T-helper 2 cell treated with Interferon-gamma antibody and Interleukin-4, amounts not matched to agents 100 ng/mL and 5 ng/mL, for 36 hours (primary cell): ENCODE measurements around the gene DNAJC6. TPM values are rescaled to one million over a fixed set of nuclear protein-coding genes. Genes with fewer than 3 reads are reported as not detected.
"Not testable (repeated sequence)": the region's sequence is repeated elsewhere in the genome, so short reads cannot be mapped to it uniquely, and the experiment has no call there.

Experiments used
- intact Hi-C: fragments of 100-400 bp; cut with micrococcal nuclease; formaldehyde crosslinking; loops from one replicate; pipeline ENCODE4 v1.15.1; 2023
- total RNA-seq: library from RNA; stranded (reverse); gene quantifications from 2 replicates; pipeline ENCODE4 v1.2.3, GENCODE V29; 2022

Gene DNAJC6
- total RNA-seq, 1 donor from 2014 or later = 1.8 TPM

- intact Hi-C loops = not testable (repeated sequence)
Measured at GRCh38 chr1:65291818-65292217, 17.5 kb upstream of the DNAJC6 start.

DNA sequence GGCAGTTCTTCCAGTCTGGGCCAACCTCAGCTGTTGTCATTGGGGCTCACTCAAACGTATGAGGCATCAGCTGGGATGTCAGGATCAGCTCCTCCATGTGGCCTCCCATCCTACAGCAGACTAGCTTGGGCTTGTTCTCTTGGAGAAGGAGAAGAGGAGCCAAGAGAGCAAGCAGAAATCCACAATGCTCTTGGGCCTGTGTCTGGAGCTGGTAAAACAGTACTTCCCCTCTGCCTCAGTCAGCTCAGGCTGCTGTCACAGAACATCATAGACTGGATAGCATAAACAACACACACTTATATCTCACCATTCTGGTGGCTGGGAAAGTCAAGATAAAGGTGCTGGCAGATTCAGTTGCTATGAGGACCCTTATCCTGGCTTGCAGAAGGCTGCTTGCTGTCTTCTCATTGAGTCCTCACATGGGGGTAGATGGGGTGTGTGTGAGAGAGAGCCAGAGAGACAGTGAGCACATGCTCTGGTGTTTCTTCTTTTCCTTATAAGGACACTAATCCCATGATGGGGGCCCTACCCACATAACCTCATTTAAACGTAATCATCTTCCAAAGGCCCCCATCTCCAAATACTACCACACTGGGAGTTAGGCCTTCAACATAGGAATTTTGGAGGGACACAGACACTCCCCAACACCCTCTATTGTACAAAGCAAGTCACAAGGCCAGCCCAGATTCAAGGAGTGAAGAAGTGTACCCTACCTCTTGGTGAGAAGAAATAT lies 16.3 kb upstream of the DNAJC6 start:
- intact Hi-C loops = no loop called here

- intact Hi-C loops = no loop called here
Measured at GRCh38 chr1:65297706-65298105, 11.6 kb upstream of the DNAJC6 start.

- intact Hi-C loops = no loop called here
Measured at GRCh38 chr1:65299328-65299727, 10.0 kb upstream of the DNAJC6 start.

- intact Hi-C loops = loop anchor here (1.0 kb wide), 1 partner anchor 55 kb away; no protein-coding TSS in a partner anchor
Measured at GRCh38 chr1:65308781-65309303, 501 bp upstream of the DNAJC6 start.

GRCh38 chr1:65310078-65310587 lies 790 bp downstream of the DNAJC6 start:
- intact Hi-C loops = no loop called here

DNA sequence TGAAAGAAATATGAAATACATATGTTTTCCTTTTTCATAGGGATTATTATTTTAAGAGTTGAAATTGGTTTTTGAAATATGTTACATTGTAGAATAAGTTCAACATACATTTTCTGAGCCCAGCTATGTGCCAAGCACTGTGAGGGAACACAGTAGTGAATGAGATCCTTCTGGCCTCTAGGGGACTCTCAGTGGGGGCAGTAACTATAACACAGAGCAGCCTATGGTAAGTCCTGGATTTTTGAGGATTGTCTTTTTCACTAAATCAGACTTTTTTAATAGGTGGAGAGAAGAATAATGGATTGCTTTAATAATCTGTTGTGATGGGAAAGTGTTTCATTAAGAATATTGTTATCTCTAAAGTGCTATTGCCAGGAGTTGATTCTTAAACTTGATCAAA lies 2.4 kb downstream of the DNAJC6 start:
- intact Hi-C loops = no loop called here

- intact Hi-C loops = no loop called here
Measured at GRCh38 chr1:65316233-65316632, 6.9 kb downstream of the DNAJC6 start.

DNA sequence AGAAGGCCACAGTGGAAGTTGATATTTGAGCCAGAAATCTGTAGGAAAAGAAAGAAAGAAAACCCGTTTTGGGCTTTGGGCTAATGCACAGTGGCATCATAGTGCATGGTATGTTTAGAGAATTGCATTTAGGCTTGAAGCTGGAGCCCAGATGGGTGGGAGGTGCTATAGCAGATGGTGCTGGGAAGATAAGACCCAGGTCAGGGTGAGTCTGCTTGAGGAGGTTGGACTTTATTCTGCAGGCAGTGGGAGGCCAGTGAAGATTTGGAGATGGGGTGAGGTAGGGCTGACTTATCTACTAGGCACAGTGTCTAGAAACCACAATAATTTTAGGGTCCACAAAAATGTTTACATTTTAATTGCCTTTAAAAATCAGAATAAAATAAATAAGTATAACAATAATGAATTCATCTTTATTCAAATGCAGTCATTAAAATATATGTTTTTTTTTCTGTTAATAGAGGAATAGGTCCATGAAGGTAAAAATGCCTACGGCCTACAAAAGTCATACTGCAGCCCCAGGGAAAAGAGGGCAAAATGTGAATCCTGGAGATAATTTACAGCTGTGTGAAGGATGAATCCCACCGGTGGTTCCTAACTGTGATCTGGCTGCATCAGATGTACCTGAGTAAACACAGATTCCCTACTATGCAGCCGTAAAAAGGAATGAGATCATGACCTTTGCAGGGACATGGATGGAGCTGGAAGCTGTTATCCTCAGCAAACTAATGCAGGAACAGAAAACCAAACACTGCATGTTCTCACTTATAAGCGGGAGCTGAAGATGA lies 8.7 kb downstream of the DNAJC6 start:
- intact Hi-C loops = no loop called here

GRCh38 chr1:65319141-65319540 lies 9.8 kb downstream of the DNAJC6 start:
- intact Hi-C loops = no loop called here

GRCh38 chr1:65319754-65320153 lies 10.4 kb downstream of the DNAJC6 start:
- intact Hi-C loops = no loop called here

DNA sequence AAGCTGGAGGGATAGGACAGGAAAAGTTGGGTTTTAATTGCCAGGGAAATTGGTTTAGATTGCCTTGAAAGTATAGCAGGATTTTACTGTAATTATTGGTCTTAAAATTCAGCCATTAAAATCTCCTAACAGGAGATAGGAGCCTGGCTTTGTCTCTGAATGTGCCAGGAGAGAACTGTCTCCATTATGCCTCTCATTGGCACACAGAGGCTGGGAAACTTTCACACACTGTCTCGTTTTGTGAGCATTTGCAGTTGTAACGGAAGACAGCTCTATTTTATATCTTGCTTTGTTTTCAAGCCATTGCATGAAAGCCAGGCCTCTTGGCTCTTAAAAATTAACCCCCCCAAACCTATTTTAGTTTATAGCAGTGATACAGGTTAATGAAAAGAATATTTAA lies 12.5 kb downstream of the DNAJC6 start:
- intact Hi-C loops = no loop called here

- intact Hi-C loops = no loop called here
Measured at GRCh38 chr1:65323246-65323645, 13.9 kb downstream of the DNAJC6 start.

DNA sequence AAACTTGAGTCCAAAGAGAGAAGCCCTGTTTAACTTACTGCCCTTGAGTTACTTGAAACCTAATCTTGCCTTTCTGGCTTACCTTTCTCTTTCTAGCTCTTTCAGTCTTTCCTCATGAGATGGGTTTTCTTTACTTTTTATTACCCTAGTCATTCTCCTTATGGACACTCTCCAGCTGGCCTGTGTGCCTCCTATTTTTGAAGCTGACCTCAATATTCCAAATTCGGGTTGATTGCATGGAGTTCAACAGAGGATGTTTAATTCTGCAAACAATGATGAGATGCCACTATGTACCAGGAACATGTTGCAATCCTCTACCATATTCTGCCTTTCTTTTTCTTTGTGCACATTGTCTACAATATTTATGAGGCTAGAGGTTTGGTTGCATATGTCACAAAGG lies 20.7 kb downstream of the DNAJC6 start:
- intact Hi-C loops = no loop called here

DNA sequence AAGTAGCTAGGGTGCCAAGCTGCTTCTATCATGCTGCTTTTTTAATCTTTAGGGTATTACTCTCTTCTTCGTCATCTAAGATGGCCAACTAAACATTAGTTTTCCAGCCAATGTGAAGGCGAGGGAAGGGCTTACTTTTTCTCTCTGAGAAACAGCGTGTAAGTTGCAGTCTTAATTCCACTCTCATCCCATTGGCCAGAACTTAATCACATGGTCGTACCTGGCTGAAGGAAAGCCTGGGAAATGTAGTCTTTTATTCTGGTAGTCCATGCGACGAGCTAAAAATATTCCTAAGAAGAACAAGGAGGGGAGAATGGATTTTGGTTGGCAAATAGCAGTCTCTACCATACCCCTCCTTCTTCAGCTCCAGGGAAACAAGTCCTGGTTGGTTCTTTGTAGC lies 21.5 kb downstream of the DNAJC6 start:
- intact Hi-C loops = no loop called here

- intact Hi-C loops = no loop called here
Measured at GRCh38 chr1:65332821-65333220, 23.5 kb downstream of the DNAJC6 start.

DNA sequence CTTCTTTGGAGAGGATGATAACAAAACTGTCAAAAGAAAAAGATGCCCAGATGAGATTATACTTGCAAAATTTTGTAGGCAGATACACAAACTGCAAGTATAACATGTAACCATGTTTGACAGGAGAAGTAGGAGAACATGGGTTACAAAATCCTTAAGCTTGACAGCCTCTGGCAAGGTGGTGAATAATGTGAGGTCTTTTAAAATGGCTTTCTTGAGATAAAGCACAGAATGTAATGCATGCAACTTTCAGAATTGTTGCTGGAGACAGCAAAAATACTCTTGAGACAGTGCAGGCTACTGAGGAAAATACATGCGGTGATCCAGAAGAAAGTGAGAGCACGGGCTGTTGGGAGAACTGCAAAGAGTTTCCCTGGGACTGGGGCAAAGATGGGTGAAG lies 24.7 kb downstream of the DNAJC6 start:
- intact Hi-C loops = no loop called here

GRCh38 chr1:65339866-65340468 lies 30.6 kb downstream of the DNAJC6 start:
- intact Hi-C loops = no loop called here

DNA sequence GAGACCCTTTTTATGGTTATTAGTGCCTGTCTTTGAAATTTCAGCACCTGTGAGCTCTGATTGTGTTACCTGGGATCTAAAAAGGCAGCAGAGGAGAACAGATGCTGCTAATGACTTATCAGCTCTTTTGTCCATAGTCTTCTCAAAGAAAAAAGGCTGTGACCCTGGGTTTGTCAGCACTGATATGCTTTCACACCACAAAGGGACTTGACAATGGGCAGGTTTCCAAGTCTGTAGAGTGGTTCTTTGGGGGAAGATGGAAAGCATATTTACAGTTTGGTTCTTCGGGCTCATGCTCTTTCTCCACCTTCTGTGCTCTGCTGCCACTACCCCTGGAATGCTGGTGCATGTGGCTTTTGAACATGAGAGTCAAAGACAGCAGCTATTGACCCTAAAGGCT lies 32.0 kb downstream of the DNAJC6 start:
- intact Hi-C loops = no loop called here

DNA sequence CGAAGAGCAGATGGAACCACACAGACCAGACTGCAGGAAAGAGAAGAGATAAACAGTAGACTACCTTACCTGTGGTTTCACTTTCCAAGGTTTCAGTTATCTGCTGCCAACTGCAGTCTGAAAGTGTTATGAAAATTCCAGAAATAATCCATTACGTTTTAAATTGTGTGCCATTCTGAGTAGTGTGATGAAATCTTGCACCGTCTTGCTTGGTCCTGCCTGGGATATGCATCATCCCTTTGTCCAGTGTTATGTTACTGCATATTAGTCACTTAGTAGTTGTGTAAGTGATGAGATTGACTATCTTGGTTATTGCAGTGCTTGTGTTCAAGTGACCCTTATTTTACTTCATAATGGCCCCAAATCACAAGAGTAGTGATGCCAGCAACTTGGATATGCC lies 33.9 kb downstream of the DNAJC6 start:
- intact Hi-C loops = no loop called here

DNA sequence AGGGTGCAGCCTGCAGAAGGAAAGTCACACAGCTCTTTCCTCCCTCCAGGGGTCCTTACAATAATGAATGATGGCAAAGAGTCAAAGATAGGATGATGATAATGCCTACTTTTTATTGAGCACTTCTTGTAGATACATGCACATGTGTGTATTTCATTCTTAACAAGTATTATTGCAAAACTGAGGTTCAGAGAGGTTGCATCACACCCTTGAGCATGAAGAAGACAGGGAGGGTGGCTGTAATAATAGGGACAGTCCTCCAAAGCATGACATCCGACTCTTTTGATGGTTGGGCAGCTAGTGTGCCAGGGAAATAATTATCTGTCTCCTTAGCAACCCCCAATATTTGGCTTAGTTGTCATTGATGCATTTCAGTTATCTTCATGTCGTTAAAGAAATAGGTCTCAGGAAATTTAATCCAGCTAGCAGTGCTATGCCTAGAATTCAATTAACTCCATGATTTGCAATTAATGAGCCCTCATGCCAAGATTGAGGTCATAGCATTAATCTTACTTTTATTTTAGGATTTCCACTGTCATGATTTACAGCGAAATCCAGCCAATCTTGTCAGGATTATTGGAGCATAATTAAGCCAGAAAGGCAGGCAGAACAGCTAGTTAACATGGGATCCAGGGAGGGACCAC lies 35.0 kb downstream of the DNAJC6 start:
- intact Hi-C loops = no loop called here
